GM19240 (cell line): ENCODE results near the gene SRPK1.
"Not testable (repeated sequence)": the region's sequence is repeated elsewhere in the genome, so short reads cannot be mapped to it uniquely, and the experiment has no call there.

Experiments
- DNase-seq: peaks from one replicate; pipeline ENCODE4 v3.0.0; 2011; ENCODE audit warnings: low spot score; ENCODE audit not compliant: insufficient read length

Gene SRPK1

DNA sequence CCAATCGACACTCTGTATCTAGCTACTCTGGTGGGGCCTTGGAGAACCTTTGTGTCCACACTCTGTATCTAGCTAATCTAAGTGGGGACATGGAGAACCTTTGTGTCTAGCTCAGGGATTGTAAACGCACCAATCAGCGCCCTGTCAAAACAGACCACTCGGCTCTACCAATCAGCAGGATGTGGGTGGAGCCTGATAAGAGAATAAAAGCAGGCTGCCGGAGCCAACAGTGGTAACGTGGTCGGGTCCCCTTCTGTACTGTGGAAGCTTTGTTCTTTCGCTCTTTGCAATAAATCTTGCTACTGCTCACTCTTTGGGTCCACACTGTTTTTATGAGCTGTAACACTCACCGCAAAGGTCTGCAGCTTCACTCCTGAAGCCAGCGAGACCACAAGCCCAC lies 11.0 kb upstream of the SRPK1 start:
- DNase-seq = not testable (repeated sequence)

DNA sequence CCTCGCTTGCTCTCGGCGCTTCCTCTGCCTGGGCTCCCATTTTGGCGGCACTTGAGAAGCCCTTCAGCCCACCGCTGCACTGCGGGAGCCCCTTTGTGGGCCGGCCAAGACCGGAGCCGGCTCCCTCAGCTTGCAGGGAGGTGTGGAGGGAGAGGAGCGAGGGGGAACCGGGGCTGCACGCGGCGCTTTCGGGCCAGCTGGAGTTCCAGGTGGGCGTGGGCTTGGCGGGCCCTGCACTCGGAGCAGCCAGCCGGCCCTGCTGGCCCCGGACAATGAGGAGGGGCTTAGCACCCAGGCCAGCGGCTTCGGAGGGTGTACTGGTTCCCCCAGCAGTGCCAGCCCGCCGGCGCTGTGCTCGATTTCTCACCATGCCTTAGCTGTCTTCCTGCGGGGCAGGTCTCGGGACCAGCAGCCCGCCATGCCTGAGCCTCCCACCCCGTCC lies 10.2 kb upstream of the SRPK1 start:
- DNase-seq = no peak

DNA sequence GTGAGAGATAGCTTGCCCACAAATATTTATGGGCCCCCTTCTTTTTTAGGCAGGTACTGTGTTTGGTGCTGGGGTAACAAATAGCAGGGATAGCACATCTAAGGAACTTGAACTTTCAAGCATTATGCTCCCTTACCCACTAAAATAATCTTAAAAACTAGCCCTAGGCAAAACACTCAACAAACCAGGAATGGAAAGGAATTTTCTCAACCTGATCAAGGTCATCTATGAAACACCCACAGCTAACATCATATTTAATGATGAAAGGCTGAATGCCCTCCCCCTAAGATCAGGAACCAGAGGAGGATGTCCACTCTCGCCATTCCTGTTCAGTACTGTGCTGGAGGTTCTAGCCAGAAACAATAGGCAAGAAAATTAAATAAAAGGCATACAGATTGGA lies 8.7 kb upstream of the SRPK1 start:
- no peak for DNase-seq

DNA sequence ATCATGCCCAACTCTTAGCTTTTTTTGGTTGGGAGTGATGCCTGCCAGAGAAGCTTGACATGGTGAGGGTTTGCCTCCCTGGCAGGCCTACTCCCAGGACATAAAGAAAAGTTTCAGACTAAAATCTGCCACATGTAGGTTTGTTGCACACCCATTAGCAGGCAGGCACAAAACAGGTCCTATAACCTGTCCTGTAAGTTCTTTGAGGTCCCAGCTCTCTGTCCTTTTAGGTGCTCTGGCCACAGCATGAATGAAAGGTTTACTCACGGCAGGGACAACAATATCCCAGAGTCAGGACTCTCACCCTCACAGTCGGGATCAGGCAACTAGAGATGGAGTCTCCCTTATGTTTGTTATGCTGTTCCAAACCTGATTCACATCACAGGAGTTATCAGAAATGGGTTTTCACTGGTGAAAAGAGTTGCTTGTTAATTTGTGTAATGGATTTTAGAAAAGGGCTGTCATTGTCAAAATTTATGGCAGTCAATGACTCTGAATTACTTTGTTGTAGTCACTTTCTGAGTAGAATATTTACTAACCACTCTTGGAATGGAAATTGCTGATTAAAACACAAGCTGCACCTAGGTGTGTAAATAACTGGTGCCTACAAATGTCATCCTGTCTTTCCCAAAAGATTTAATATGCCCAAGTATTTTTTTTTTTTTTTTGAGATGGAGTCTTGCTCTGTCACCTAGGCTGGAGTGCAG lies 5.8 kb upstream of the SRPK1 start:
- no peak for DNase-seq

DNA sequence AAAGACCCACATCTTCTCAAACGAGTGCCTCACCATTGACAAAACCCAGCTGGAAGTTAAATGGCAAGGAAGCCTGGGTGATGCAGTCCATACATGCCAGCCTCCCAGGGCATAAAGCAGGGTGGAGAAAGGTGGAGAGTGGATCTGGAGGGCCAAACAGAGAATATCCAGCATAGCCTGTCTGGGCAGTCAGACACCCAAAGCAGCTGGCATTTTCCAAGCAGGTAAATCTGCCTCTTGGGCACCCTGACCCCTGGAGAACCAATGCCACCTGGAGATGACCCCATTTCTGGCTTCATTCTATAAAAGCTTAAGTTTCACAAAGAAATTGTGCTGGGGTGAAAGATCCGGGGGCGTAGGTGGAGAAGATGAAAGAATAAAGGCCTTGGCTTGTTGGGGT lies 5.1 kb upstream of the SRPK1 start:
- DNase-seq = no peak

DNA sequence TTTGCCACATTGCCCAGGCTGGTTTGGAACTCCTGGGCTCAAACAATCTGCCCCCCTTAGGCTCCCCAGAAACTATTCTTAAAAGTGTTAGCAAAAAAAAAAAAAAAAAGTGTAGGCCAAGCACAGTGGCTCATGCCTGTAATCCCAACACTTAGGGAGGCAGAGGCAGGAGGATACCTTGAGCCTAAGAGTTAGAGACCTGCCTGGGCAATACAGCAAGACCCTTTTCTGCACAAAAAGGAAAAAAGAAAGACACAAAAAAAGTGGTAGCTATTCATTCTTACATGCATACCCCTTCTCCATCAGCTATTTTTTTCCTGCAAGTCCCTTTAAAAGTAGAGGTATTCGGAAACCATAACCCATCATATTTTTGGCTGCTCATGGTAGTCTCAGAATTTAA lies 3.2 kb upstream of the SRPK1 start:
- no peak for DNase-seq

DNA sequence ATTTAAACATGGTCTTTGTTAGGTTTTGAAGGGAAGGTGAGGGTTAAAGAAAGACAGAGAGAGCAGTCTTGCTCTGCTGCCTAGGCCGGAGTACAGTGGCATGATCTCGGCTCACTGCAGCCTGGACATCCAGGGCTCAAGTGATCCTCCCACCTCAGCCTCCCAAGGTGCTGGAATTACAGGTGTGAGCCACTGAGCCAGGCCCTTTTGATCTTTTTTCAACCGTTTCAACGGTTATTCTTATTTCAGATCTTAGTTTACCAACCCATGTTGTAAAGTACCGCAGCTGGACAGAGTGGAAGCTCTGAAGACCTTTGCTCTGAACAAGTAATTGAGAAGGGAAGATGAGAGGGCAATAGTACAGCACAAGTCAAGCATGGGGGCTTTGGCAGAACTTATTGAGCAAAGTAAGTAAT lies 1.2 kb upstream of the SRPK1 start:
- DNase-seq = no peak

DNA sequence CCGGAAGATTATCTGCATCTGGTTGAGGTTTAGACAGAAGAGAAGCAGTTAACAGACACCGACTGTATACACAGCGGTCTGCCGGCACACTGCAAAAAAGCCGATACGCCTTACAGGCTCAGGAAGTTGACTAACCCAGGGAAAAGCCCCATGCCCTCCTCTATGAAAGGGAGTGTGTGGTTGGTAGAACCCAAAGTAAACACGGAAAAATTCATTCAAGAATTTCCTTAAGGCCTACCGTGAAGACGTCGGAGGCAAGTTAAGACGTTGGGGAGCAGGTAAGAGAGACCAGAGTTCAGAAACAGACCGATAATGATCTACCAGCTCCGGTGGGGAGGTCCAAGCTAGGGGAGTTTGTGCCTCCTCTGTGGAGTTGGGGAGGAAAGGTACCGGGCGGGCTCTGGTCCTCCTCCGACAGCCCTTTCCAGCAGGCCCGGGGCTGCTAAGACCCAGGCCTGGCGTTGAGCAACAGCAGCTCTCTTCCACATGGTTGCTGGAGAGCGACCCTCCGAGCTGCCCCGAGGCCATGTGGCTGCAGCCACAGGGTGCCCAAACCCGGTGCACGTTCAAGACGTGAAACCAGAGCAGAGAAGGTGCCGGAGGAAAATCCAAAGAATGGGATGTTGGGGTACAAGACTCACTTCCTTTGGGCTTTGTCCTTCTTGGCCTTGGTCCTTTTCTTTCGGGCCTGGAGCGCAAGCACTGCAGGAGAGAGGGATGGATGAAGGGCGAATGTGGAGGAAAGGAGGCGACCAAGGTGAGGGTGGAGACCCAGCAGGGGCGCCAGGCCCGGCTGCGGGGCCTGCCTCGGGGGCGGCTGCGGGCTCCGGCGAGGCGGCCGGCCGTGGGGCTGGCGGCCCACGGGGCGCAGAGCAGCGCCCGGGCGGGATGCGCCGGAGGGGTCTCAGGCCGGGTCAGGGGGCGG lies 809 bp downstream of the SRPK1 start:
- no peak for DNase-seq

DNA sequence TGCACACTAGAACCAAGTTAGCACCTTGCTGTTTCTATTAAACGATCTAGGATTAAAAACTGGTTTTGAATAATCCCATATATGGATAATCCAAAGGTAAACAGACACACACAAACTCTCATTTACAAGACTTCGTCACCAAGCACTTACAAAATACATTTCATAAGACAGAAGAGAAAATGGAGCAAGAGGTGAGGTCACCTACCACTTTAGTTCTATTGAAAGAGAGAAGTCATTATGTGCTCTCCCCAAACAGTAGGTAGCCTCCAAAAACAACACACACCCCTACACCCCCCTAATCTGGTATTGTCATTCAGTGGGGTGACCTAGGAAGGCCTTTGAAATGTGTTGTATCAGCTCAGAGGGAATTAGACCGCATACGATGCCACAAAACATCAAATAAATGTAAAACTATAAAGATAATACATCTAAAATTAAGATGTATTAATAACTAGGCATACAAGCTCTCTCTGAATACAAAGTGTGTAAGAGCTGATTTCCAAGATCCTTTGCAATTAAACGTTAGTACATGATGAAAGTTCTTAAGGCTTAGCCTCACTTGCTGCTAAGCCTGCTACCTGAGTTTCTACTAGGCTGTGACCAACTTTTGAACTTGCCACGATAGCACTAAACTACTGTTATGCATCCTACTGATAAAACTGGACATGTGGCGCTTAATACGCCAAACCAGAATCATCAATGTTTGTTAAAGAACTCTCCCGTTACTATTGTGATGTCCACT lies 1.6 kb downstream of the SRPK1 start:
- DNase-seq = no peak

DNA sequence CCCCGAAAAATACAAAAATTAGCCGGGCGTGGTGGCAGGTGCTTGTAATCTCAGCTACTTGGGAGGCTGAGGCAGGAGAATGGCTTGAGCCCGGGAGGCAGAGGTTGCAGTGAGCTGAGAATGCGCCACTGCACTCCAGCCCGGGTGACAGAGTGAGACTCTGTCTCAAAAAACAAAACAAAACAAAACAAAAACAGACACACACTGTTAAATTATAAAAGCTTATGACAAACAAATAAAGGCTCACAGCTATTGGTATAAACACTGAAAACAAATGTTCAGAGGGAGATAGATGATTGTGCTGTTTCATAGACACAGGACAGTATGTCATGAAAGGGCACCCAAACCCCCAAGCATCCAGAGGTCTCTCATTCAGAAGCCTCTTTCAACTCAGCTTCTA lies 4.0 kb downstream of the SRPK1 start:
- DNase-seq = not testable (repeated sequence)

DNA sequence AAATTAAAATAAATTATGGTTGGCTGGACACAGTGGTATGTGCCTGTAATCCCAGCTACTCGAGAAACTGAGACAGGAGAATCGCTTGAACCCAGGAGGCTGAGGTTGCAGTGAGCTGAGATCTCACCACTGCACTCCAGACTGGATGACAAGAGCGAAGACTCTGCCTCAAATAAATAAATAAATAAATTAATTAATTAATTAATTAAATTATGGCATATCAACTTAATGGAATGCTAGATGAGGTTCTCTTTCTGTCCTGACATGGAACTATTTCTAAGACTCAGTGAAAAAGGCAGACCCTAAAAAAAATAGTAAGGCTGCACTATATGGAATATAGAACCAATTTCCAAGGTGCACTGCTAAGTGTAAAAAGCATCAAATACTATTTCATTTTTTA lies 4.8 kb downstream of the SRPK1 start:
- no peak for DNase-seq

DNA sequence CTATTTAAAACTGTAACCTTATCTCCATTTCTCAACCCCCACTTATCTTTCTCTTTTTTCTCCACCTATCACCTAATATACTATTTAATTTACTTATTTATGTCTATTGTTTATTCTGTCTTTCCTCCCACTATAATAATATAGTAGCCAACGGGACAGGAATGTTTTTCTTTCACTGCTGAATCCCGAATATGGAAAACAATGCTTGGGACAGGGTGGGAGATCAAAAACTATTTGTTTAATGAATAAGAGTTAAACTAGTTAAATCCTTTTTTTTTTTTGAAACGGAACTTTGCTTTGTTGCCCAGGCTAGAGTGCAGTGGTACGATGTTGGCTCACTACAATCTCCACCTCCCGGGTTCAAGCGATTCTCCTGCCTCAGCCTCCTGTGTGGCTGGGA lies 6.4 kb downstream of the SRPK1 start:
- no peak for DNase-seq

DNA sequence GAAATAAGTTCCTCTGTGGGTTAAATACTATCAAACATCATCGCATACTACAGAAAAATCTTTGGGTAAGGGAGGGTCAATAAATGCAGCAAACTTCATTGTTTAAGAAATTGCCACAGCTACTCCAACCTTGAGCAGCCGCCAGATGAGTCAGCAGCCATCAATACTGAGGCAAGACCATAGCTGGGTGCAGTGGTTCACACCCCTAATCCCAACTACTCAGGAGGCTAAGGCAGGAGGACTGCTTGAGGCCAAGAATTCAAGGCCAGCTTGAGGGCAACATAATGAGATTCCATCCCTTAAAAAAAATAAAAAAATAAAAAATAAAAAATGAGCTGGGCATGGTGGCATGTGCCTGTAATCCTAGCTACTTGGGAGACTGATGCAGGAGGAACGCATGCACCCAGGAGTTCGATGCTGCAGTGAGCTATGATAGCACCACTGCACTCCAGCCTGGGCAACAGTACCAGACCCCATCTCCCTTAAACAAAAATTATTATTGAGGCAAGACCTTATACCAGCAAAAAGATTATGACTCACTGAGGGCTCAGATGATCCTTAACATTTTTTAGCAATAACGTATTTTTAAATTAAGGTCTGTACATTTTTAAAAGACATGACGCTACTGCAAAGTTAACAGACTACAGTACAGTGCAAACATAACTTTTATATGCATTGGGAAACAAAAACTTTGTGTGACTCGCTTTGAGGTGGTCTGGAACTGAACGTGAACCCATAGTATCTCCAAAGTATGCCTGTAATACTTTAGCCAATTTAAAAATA lies 8.8 kb downstream of the SRPK1 start:
- no peak for DNase-seq

DNA sequence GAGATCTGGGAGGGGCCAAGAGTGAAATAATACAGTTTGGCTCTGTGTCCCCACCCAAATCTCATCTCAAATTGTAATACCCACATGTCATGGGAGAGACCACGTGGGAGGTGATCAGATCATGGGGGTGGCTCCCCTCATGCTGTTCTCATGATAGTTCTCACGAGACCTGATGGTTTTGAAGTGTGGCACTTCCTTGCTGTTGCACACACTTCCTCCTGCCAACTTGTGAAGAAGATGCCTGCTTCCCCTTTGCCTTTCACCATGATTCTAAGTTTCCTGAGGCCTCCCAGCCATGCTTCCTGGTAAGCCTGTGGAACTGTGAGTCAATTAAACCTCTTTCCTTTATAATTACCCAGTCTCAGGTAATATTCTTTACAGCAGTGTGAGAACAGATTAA lies 11.3 kb downstream of the SRPK1 start:
- not testable (repeated sequence) for DNase-seq

DNA sequence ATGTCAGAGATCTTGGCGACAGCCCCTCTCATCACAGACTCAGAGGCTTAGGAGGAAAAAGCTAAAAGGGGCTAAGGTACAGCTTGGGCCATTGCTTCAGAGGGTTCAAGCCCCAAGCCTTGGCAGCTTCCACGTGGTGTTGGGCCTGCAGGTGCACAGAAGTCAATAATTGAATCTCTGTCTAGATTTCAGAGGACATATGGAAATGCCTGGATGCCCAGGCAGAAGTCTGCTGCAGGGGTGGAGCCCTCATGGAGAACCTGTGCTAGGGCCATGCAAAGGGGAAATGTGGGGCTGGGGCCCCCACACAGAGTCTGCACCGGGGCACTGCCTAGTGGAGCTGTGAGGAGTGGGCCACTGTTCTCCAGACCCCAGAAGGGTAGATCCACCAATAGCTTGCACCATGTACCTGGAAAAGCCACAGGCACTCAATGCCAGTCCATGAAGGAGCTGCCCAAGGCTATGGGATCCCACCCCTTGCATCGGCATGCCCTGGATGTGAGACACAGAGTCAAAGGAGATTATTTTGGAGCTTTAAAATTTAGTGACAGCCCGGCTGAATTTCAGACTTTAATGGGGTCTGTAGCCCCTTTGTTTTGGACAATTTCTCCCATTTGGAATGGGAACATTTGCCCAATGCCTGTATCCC lies 12.0 kb downstream of the SRPK1 start:
- DNase-seq = not testable (repeated sequence)

DNA sequence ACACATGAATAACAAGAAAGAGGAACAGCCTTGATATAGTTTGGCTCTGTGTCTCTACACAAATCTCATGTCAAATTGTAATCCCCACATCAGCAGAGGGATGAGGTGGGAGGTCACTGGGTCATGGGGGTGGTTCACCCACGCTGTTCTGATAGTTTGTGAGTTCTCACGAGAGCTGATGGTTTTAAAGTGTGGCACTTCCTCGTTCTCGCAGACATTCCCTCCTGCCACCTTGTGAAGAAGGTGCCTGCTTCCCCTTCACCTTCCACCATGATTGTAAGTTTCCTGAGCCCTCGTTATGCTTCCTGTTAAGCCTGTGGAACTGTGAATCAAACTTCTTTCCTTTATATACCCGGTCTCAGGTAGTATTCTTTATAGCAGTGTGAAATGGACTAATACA lies 13.1 kb downstream of the SRPK1 start:
- no peak for DNase-seq

DNA sequence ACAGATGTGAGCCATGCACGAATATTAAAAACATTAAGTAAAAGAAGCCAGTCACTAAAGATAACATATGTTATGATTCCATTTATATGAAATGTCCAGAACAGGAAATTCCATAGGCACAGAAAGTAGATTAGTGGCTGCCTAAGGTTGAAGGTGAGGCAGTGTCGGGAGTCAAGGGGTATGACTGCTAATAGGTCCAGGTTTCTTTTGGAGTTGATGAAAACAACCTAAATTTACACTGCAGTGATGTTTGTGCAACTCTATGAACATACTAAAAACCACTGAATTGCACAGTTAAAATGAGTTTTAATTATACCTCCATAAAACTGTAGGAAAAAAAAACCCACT lies 14.4 kb downstream of the SRPK1 start:
- DNase-seq = no peak

DNA sequence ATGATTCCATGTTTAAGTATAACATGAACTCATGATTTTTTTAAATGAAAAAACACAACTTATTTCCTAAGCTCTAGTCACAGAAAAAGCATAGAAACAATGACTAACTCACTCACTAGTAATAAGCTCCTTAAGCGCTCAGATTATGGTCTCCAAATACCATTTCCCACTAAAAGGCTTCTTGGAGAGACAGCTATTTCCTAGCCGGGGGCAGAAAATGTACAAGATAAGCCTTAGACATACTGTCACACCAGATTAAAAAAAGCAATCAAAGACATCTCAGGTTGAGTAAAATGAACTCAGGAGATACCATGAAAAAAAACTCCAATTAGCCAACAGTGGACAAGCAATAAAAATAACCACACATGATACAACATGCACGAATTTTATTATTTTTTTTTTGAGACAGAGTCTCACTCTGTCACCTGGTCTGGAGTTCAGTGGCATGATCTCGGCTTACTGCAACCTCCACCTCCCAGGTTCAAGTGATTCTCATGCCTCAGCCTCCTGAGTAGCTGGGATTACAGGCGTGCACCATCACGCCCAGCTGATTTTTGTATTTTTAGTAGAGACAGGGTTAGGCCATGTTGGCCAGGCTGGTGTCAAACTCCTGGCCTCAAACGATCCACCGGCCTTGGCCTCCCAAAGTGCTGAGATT lies 14.9 kb downstream of the SRPK1 start:
- DNase-seq = no peak

DNA sequence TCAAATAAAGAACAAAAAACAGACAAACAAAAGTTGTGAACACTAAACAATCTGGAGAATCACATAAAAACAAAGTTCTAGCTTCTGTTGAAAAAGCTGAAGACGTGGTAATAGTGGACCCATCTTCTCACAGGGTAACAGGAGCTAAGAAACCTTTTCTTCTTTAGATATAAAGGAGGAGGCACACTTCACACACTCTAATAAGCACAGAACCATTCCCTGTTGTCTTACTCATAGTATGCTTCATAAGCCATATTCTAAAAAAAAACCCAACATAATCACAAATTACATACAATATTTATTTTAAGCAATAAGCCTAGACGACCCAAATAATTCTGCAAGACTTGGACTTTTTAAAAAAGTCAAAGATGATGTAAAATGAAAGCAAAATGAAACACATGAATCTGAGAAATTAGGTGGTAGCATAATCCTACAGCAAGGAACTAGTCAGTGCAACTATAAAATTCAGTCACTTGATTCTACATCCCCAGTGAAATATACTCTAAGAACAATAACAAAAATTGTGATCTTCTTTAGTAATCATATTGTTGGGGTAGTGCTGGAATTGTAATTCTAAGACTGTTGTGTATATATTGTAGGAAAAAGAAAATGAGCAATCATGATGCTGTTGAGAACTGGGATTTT lies 15.6 kb downstream of the SRPK1 start:
- DNase-seq = no peak

DNA sequence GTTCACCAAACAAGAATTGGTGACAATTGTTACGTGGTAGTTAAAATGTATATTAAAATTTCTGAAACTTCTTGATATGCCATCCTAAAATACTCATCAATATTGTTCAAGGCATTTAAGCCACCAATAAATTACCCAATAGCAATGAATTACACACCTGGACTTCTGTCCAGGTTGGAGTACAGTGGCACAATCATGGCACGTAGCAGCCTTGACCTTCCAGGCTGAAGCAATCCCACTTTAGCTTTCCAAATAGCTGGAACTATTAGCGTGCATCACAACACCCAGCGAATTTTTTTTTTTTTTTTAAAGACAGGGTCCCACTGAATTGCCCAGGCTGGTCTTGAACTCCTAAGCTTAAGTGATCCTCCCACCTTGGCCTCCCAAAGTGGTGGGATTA lies 17.2 kb downstream of the SRPK1 start:
- DNase-seq = no peak
